HG03045 (cell line): Measurements from ENCODE around the gene TRAF2.
"Not testable (repeated sequence)": the region's sequence is repeated elsewhere in the genome, so short reads cannot be mapped to it uniquely, and the experiment has no call there.

Source experiments
- ATAC-seq: cut with Tn5 transposase; IDR thresholded peaks from one replicate; pipeline ENCODE4 v1.9.1; 2021; ENCODE audit warnings: mild to moderate bottlenecking, moderate library complexity; ENCODE audit not compliant: unreplicated experiment

Gene TRAF2, protein sequence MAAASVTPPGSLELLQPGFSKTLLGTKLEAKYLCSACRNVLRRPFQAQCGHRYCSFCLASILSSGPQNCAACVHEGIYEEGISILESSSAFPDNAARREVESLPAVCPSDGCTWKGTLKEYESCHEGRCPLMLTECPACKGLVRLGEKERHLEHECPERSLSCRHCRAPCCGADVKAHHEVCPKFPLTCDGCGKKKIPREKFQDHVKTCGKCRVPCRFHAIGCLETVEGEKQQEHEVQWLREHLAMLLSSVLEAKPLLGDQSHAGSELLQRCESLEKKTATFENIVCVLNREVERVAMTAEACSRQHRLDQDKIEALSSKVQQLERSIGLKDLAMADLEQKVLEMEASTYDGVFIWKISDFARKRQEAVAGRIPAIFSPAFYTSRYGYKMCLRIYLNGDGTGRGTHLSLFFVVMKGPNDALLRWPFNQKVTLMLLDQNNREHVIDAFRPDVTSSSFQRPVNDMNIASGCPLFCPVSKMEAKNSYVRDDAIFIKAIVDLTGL

DNA sequence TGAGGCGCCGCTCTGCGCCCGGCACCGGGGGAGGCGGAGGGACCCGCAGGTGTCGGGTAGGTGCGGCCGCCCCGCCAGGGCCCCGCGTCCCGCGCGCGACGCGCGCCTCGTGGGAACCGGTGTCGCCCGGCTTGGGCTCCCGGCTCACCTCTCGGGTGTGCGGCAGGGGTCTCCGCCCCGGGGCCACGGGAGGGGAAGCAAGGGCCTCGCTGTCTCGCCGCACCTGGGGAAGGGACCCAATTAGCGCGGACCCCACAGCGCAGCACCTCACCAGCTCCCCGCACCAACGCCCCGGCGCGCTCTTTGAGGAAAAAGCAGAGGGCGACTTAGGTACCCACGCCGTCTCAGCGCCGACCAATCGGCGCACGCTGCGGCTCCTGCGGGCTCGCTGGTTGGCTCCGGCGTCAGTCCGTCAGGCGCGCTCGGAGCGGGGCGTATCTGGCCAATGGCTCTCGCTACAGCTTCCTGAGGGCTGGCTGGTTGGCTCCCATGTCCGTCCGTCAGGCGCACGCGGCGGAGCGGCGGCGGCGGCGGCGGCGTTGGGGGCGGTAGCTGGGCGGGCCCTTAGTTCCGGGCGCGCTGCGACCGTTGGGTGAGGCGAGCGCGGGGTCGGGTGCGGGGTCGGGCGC lies at the start of gene TRAF2:
Gene TRAF2, plus strand, starts transcription at position 567 of the 629 bp plus-strand sequence. CDS start 12,225 bp downstream, outside the sequence.
- ATAC-seq, result peak; percentile 83

DNA sequence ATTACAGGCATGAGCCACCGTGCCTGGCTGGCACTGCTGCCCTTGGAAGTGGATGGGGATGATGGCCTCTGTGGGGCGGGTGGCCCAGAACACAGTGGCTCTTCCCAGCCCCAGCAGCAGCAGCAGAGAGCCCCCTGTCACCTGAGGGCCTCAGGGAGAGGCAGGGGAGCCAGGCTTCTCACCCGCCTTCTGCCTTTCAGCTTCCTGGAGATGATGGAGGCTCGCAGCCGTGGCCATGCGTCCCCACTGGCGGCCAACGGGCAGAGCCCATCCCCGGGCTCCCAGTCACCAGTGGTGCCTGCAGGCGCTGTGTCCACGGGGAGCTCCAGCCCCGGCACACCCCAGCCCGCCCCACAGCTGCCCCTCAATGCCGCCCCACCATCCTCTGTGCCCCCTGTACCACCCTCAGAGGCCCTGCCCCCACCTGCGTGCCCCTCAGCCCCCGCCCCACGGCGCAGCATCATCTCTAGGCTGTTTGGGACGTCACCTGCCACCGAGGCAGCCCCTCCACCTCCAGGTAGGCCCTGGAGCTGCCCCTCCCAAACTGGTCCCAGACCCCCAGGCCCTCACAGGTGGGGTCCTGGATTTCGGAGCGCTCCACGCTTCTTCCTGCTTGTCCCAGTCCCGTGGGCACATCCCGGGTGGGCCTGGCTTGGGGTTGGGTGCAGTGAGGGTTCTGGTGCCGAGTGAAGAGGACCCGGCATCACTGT lies 49.0 kb upstream of the TRAF2 start:
- no peak for ATAC-seq

DNA sequence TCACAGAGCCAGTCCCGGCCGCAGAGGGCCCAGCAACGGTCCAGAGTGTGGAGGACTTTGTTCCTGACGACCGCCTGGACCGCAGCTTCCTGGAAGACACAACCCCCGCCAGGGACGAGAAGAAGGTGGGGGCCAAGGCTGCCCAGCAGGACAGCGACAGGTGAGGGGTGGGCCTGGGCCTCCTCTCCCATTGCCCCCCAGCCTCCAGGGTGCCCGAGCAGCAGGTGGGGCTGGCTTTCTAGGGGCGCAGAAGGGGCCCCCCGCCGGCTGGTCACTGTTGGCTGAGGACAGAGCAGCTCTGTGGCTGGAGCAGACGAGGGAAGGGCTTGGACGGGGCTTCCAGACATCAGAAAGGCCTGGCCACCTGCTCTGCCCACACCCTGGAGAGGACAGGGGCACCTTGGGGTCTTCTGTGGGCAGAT lies 48.4 kb upstream of the TRAF2 start:
- not testable (repeated sequence) for ATAC-seq

DNA sequence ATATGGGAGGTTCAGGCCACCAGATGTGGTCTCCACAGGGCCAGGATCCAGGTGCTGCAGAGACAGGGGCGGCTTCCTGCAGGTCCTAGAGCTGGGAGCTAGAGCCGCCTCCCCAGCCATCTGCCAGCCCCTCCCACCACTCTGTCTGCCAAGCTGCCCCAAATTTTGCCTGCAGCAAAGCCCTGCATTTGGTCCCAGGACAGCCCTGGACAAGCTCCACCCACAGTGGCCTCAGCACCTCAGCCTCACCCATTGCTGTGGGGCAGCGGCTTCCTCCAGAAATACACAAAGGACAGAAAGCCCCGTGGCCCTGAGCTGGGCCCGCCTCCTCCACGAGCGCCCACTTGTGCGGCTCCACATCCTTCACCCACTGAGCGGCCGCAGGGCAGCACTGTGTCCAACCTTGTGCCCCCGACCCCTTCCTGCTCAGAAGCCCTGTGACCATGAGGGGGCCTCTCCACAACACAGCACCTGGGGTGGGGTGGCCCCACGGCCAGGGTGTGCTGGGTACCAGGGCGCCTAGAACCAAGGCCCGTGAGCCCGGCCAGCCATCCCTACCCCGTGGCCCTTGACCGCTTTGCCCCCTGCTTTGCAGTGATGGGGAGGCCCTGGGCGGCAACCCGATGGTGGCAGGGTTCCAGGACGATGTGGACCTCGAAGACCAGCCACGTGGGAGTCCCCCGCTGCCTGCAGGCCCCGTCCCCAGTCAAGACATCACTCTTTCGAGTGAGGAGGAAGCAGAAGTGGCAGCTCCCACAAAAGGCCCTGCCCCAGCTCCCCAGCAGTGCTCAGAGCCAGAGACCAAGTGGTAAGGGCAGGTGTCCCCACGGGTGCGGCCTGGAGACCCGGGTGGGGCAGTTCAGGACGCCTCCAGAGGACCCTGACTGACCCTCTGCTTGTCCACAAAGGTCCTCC lies 47.7 kb upstream of the TRAF2 start:
- no peak for ATAC-seq

DNA sequence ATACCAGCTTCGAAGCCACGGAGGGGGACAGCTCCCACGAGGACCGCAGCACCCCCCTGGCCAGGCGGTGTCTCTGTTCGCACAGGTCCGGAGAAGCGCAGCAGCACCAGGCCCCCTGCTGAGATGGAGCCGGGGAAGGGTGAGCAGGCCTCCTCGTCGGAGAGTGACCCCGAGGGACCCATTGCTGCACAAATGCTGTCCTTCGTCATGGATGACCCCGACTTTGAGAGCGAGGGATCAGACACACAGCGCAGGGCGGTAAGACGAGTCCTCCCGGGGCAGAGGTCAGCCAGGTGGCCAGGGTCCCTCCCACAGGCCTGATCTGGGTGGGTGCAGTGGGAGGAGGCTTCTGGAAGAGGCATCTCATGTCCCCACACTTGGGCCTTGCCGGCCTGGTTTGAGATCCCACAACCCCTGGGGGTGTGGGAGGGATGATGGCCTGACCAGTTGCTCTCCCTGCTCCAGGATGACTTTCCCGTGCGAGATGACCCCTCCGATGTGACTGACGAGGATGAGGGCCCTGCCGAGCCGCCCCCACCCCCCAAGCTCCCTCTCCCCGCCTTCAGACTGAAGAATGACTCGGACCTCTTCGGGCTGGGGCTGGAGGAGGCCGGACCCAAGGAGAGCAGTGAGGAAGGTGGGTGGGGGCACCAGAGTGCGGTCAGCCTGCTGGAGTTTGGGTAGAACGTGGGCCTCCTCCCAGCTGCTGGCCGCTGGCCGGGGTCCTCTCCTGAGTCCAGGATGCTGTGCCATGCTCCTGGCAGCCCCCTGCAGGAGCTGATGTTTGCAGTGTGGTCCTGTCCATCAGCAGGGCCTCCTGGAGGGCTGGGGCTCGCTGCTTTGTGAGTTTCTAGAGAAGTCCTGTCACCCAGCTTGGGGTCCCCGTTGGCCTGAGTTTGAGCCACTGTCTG lies 46.8 kb upstream of the TRAF2 start:
- ATAC-seq, result no peak

DNA sequence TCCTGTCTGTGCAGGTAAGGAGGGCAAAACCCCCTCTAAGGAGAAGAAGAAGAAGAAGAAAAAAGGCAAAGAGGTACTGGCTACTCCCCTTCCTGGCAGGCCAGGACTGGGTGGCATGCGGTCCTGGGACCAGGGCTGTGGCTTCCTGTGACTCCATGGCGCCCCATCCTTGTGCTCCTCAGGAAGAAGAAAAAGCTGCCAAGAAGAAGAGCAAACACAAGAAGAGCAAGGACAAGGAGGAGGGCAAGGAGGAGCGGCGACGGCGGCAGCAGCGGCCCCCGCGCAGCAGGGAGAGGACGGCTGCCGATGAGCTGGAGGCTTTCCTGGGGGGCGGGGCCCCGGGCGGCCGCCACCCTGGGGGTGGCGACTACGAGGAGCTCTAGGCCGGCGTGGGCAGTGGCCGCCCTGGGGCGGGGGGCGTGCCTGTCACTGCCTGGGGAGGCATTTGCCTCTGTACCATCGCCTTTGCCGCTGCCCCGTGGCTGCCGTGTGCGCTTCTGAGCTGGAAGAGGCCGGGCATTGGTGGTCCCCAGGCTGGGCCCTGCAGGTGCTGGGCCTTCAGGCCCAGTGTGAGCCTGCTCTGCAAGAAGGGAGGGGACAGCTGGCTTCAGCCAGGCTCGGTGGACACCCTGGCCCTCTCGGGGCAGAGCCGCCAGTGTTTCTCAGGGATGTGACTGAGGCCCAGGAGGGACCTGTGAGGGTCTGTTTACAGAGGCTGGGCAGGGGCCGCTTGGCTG lies 46.0 kb upstream of the TRAF2 start:
- ATAC-seq, result no peak

DNA sequence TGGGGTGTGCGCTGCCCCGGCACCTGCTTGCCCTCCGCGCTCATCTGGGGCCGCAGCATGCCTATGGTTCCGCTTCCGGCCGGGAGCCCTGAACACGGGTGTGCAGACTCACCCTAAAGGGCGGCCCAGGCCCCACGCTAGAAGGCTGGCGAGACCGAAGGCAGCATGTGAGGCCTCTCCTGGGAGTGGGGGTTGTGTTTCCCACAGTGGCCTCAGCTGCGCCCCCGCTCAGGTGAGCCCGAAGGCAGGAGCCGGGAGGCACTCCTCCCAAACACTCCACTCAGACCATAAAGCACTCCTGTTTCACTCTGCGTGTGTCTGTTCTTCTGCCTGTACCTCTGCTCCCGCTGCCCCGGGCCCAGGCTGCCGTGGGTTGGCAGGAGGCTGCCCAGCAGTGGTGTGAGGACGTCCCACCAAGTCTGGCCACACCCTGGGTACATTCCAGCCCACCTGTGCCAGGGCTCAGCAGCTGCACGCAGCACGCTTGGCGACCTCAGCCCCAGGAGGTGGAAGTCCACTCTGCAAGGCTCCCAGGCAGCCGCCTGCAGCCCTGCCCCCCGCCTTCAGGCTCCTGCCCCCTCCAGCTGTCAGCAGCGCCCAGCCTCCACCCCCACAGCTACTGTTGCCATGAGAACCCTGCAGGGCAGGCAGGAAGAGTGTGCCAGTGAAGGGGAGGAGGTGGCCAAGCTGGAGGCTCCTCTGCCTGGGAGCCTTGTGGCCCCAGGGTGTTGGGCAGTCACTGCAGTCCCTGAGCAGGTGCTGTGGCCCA lies 45.3 kb upstream of the TRAF2 start:
- ATAC-seq, result no peak

DNA sequence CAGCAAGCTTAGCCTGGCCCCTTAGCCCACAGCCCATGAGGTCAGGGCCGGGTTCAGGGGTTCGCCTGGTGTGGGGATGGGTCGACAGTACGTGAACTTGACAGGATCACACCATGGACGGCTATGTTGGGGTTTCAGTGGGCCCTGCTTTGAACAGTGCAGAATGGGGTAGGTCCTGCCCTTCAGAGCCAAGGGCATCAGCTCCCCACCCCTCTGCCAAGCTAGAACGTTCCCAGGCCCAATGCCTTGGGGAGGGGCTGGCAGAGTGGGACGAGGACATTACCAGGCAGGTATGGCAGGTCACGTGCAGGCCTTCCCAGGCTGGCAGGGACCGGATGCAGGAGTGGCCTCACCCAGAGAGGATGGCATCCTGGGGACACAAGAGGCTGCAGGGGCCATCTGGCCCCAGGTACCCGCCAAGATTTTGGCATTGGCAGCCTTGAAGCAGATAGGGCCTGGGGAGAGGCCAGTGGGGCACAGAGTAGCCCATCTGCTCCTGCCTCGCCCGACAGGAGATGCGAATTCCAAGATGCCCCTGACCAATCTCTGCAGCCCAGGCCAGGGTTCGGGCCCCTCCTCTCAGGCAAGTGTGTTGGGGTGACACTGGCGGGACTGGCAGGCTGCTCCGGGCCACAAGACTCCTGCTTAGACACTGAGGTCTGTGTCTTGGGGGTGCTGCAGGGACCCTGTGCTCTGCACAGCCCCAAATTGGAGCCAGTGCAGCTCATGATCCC lies 44.5 kb upstream of the TRAF2 start:
- ATAC-seq, result not testable (repeated sequence)

DNA sequence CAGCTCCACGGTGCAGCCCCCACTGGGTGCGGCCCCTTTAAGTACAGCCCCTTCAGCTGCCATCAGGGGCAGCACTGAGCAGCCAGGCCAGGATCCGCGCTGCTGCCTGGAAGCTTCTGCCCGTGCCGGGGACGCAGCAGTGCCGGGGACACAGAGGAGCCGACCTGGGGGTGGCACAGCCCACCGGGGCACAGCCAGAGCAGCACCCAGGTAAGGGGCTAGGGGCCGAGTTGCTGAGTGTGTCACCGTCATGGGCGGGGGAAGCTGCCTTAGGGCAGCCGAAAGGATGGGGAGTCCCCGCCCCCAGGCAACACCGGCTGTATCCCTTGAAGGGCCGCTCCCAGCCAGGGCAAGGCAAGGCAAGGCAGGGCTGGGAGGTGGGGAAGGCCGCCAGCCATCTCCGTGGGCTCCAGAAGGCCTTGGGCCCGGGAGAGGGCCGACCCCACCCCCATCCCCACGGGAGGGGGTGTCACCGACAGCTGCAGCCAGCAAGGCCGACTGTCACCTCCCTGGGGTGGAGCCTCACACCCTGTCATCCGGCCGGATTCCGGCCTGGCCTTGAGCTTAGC lies 43.9 kb upstream of the TRAF2 start, which contains the start of gene AJM1:
Gene AJM1, plus strand, starts transcription at position 99 of the 569 bp plus-strand sequence. CDS start 1,937 bp downstream, outside the sequence.
- ATAC-seq, result peak; percentile 61

DNA sequence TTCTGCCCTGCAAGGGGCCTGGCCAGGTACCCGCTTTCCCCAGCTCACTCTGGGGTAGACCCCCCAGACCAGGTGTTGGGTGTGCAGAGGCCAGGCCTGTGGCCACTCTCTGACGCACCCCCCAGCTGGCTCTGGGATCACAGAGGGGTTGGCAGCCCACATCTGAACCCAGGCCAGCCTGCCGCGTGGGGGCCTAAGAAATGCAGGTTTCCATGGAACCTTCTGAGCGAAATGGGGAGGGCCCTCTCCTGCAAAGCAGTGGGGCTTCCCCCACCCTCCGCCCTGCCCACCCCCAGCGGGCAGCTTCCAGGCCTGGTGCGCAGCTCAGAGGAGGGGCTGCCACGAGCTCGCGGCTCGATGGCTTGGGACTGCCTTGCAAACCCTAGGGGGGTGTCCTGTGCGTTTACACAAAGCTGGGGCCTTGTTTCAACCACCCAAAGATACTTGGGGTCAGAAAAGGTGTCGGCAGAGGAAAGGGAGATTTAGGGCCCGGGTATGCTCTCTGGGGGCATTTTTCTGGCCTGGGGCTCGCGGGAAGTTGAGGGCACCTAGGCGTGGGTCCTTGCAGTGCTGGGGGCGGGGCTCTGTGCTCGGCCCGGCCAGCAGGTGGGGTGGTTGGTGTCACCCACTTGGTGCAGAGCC lies 43.0 kb upstream of the TRAF2 start:
- not testable (repeated sequence) for ATAC-seq

DNA sequence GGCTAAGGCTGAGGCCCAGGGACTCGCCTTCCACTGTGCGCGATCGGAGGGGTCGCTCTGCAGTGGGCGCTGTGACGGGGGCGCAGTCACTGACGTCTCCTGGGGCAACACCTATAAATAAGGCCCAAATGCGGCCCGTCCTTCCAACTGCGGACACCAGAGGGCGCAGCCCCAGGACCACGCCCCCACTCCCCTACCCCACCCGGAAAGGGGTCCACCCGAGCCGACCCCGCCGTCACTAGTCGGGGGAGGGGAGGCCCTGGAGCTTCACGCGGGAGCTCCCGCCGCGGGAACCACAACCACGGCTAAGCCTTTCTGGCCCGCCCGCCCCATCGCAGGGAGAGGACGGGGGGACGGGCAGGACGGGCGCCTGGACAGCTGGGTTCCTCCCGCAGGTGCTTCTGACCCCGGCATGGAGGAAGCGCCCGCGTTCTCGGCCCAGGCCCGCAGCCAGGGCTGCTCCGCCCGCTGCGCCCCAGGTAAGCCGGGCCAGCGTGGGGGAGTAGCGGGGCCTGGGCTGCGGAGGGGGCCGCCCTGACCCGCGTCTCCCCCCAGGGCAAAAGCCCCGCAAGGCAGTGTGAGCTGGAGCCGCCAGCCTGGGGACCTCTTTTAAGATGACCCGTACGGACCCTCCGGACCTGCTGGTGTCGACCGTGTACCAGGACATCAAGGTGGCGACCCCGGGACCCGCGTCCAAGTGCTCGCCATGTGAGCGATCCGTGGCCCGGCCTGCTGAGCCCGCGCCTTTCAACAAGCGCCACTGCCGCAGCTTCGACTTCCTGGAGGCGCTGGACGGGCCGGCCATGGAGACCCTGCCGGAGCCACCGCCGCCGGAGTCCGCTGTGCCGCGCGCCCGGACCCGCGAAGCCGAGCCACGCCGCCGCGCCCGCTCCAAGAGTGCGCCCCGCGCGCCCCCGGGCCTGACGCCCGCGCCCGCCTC lies 42.2 kb upstream of the TRAF2 start:
- ATAC-seq, result not testable (repeated sequence)

DNA sequence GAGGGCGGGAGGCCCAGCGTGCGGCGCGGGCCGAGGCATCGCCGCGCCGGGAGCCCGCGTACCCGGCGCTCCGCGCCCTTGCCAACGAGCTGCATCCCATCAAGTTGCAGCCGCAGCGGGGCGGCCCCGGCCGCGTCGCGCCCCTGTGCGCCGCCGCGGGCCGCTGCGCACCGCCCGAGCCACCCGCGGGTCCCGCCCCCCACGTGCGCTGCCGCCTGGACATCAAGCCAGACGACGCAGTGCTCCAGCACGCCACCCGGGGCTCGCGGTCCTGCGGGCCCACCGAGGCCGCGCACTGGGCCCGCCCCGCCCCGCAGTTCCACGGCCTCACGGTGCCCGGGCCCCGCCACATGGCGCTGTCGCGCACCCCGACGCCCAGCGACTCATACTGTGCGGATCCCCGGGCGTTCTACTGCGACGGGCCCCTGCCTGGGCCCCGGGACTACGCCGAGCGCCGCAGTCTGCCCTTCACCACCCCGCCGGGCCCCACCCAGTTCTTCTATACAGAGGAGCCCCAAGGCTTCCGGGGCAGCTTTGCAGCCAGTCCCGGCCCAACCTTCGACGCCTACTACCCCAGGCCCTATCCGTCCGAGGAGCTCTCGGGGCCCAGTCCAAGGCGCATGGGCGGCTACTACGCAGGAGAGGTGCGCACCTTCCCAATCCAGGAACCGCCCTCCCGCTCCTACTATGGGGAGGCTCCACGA lies 41.4 kb upstream of the TRAF2 start:
- no peak for ATAC-seq

DNA sequence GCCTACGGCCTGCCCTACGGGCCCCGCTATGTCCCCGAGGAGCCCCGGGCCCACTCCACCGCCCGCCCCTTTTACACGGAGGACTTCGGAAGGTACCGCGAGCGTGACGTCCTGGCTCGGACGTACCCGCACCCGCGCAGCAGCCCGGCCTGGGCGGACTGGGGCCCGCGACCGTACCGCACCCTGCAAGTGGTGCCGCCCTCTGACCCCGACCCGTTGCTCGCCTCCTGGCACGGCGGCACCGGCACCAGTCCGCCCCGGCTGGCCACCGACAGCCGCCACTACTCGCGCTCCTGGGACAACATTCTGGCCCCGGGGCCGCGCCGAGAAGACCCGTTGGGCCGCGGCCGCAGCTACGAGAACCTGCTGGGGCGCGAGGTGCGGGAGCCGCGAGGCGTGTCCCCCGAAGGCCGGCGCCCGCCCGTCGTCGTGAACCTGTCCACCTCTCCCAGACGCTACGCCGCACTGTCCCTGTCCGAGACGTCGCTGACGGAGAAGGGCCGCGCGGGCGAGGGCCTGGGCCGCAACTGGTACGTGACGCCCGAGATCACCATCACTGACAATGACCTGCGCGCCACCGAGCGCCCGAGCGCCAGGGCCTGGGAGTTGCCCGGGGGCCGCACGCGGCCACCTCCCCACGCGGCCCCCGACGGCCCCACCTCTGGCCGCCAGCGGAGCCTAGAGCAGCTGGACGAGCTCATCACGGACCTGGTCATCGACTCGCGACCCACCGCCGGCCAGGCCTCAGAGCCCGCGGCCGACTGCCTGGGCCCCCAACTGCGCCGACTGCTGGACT lies 40.7 kb upstream of the TRAF2 start:
- no peak for ATAC-seq
